ENCODE data around the gene MVD. TPM values are rescaled to one million over a fixed set of nuclear protein-coding genes. Genes with fewer than 3 reads are reported as not detected.

The MVD gene
- total RNA-seq, 1 experiment from 2014 or later: 119 TPM

- no peak for TF ChIP-seq ZBTB33 (IDR thresholded peaks at IDR 0.05; ENCODE audit: extremely low read depth, insufficient replicate concordance, low read length)
- no peak for TF ChIP-seq ELF1 (IDR thresholded peaks at IDR 0.05; ENCODE audit: borderline replicate concordance, low read depth)
These were observed 12.1 kb downstream of the MVD start, which contains the start of gene CYBA (continued) for GRCh38 chr16:88650749-88651275.

- CTCF ChIA-PET: no interaction called here
- no peaks in the 10 kb centered on the region for H4K20me1 ChIP-seq (ENCODE audit: insufficient read depth)
- peaks cover 36% of the 10 kb centered on the region for H3K79me2 ChIP-seq (ENCODE audit: insufficient read depth, low read length)
- POLR2A ChIA-PET: no interaction called here
- ATAC-seq: peak; percentile 23
- H2AFZ ChIP-seq (ENCODE audit: low read depth, low read length, poor library complexity, severe bottlenecking): no peak overlapping the region
- H3K9me2 ChIP-seq (ENCODE audit: insufficient read depth): no peaks in the 10 kb centered on the region
- RAD21 ChIA-PET (ENCODE audit: low non-redundant PET in 1 of 2, low total read pairs in 2 of 2, uncharacterized antibody in 2 of 2, unreplicated experiment in 2 of 2): no interaction called here
- H3K27me3 ChIP-seq (ENCODE audit: insufficient read depth, low read length): no peaks in the 10 kb centered on the region
- H3K9me3 ChIP-seq (ENCODE audit: control insufficient read depth in 1 of 2, insufficient read depth in 1 of 2, low read depth in 1 of 2, low read length in 2 of 2): no peaks in the 10 kb centered on the region
- peak overlapping the region; percentile 95 for H3K4me2 ChIP-seq (ENCODE audit: low read length)
- H3K4me3 ChIP-seq (replicated peaks in 1 of 2; ENCODE audit: low read depth in 1 of 2, low read length in 2 of 2): peak overlapping the region; percentile 92 to 99
- intact Hi-C loops (cut with micrococcal nuclease): loop anchor here (5.0 kb wide), 1 partner anchor 198 kb away; the partner anchor contains the start of gene ZFPM1
- peak; percentile 24 for TF ChIP-seq TCF7L2 (IDR thresholded peaks at IDR 0.05; ENCODE audit: borderline replicate concordance, extremely low read depth, insufficient read depth, insufficient read length)
- no peak for TF ChIP-seq SIN3A (IDR thresholded peaks at IDR 0.05; ENCODE audit: low read depth)
- TSS peak; percentile 65 for BruUV-seq (replicated peaks)
- peaks cover 16 to 26% of the 10 kb centered on the region in 2 experiments for H3K4me1 ChIP-seq (ENCODE audit: control insufficient read depth in 1 of 2, insufficient read depth in 2 of 2, low read length in 2 of 2)
- H3K36me3 ChIP-seq (ENCODE audit: control insufficient read depth in 1 of 2, insufficient read depth in 2 of 2, low read length in 2 of 2): peaks cover 5 to 10% of the 10 kb centered on the region in 2 experiments; a peak in 1 of 4 replicates
- no peak for DNase-seq (ENCODE audit: low read depth, low spot score)
- peak overlapping the region; percentile 86 for H3K27ac ChIP-seq (ENCODE audit: low read depth, low read length)
- H3K9ac ChIP-seq (ENCODE audit: low read length): peak overlapping the region; percentile 98
These were observed 12.8 kb downstream of the MVD start for GRCh38 chr16:88649924-88650748.
